GM21423 (cell line): ENCODE measurements around the gene TMEM87B.
A peak's percentile ranks its signal among the peaks of the same experiment; 100 is the strongest.
"Not testable (repeated sequence)": the region's sequence is repeated elsewhere in the genome, so short reads cannot be mapped to it uniquely, and the experiment has no call there.

Experiments
- ATAC-seq: cut with Tn5 transposase; IDR thresholded peaks from one replicate; pipeline ENCODE4 v1.9.1; 2021; ENCODE audit warnings: mild to moderate bottlenecking, moderate library complexity; ENCODE audit not compliant: unreplicated experiment

Gene TMEM87B

DNA sequence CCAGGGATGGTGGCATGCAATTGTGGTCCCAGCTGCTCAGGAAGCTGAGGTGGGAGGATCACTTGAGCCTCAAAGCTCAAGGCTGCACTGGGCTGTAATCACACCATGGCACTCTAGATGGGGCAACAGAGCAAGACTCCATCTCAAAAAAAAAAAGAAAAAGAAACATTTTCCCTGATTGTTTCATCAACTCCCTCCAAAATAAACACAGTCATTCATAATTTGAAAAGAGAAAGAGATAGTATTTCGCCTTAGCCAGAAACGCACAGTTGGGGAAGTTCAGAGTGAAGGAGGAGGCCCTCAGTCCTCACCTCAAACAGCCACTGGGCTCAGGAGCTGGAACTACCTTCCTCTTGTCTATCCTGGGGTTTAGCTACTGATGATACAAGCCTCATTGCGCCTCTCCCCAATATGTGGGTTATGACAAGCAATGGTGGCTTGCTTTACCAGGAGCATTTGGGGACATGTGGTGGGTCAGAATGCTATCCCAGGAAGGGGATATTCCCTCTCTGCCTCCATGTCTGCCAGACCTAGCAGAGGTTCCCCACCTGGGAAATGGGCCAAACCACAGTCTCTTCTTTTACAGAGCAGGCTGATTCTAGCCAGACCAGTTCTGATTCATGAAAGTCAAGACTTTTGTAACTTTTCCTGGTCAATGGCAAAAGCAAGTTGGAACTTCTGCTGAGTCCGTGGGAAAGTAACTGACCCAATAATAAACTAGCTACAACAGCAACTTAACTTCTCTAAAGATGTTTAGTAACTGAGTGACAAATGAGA, 22.2 kb upstream of the TMEM87B start:
- no peak for ATAC-seq

DNA sequence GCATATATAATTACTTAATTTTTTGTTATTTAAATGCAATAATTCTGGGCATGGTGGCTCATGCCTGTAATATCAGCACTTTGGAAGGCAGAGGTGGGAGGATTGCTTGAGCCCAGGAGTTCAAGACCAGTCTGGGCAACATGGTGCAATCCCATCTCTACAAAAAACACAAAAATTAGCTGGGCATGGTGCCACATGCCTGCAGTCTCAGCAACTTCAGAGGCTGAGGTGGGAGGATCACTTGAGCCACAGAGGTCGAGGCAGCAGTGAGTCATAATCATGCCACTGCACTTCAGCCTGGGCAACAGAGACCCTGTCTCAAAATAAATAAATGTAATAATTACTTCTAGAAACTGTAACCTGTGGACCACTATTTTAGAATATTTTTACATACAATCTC, 21.5 kb upstream of the TMEM87B start:
- ATAC-seq: no peak

DNA sequence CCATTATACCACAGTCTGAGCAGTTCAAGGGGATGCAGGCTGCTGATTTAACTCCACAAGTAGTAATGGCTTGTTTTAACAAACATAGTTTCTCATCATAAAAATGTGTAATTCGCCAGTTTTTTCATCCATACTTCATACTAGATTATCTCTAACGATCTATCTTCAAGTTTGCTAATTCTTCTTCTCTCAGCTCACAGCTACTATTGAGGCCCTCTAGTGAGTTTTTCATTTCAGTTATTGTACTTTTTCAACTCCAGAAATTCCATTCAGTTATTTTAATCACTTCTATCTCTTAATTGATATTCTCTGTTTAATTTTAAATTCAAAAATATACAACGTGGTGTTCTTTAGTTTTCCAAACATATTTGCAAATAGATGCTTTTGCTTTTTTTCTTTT, 20.1 kb upstream of the TMEM87B start:
- no peak for ATAC-seq

DNA sequence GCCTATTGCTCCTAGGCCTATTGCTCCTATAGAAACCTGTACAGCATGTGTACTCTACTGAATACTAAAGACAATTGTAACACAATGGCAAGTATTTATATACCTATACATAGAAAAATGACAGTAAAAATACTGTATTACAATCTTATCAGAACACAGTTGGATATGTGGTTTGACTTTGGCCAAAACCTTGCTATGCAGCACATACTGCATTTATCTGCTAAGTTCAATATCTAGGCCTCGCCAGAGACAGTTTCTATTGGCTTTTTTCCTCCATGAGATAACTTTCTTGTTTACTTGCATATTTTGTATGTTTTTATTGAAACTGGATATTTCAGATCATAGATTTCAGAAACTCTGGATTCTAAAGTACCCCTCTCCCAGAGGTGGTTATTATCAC, 19.3 kb upstream of the TMEM87B start:
- no peak for ATAC-seq

DNA sequence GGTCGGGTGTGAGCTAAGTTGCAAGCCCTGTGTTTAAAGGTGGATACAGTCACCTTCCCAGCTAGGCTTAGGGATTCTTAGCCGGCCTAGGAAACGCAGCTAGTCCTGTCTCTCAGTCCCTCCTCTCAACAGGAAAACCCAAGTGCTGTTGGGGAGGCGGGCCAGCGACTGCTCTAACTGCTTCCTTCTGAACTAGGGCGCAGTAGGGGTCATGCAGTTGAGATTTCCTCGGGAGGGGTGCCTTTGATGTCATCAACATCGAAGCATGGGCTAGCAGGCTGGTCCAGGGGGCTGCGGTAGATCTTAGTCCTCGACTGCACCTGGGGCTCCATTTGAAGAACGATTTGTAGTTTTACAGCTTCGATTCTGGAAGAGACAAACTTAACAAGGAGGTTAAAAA, 15.5 kb upstream of the TMEM87B start:
- not testable (repeated sequence) for ATAC-seq

DNA sequence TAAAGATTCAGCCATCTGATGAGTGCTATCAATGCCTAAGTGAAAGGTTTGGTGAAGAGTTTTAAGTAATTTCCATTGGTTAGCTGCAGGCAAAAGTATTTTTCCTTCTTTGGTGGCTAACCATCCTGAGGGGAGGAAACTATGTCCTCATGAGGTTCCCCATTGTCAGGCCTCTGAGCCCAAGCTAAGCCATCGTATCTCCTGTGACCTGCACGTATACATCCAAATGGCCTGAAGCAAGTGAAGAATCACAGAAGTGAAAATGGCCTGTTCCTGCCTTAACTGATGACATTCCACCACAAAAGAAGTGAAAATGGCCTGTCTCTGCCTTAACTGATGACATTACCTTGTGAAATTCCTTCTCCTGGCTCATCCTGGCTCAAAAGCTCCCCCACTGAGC, 15.0 kb upstream of the TMEM87B start:
- ATAC-seq: not testable (repeated sequence)

DNA sequence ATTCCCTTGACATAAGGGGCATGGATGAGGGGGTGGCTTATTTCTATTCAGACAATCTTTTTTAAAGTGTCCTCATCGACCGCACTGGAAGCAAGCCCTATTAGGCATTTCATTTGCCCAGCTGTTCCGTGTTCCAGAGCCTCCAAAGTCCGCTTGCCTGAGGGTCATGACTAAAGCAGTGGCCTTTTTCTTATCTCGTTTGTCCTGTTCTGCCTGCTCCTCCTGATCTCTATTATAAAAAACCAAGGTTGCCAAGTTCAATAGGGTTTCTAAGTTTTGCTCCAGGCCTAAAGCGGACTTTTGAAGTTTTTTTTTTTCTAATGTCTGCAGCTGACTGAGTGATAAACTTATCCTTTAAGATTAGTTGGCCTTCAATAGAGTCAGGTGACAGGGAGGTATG, 13.6 kb upstream of the TMEM87B start:
- not testable (repeated sequence) for ATAC-seq

DNA sequence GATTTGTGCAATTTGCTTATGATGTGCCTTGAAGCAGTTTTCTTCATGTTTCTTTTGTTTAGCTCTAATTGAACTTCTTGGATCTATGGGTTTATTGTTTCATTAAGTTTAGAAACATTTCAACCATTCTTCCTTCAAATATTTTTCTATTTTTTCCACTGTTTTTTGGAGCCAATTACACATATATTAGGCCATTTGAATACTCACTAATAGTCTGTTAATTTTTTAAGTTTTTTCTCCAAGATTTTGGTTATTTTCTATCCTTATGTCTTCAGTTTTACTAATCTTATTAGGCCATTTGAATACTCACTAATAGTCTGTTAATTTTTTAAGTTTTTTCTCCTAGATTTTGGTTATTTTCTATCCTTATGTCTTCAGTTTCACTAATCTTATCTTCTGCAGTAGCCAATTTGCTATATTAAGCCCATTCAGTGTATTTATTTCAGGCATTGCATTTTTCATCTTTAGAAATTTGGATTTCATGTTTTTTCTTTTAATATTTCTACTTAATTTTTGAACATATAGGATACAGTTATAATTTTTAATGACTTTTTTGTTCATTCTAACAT, 9.5 kb upstream of the TMEM87B start:
- ATAC-seq: no peak

DNA sequence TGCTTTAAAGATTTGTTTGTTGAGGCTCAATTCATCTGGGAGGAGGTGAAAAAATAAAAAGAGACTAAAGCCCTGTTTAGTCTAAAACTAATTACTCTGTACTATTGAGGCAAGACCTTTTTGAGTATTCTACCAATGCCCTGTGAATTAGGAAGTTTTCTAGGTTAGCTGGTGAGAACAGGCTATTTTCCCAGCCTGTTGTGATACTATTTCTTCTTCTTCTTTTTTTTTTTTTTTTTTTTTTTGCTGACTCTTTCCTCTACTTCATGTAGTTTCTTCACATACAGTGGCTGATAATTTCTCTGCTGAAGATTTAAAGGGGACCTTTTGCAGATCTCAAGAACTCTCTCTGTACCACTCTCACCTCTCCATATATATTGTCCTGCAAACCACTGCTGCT, 8.8 kb upstream of the TMEM87B start:
- ATAC-seq: no peak

DNA sequence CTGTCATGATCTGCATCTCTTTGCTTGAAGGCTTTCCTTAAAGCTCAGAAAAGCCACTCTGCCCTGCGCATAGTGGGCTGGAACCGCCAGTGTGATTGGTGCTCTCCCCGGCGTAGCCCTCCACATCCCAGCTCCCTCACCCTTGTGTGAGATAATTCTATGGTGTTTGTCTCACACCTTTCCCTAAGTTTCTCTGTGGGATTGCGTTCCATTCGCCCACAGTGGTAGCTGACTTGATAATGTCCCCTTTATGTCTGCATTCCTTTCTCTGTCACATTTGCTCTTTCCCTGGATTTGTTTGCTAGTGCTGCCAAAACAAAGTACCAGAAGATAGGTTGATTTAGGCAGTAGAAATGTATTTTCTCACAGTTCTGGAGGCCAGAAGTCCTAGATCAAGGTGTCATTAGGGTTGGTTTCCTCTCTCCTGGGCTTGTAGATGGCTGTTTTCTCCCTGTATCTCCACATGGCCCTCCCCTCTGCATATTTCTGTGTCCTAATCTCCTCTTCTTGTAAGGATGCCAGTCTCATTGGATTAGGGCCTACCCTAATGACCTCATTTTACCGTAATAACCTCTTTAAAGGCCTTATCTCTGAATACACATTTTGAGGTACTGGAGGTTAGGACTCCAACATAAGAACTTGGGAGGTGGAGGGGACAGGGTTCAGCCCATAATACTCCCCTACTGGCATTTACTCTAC, 7.4 kb upstream of the TMEM87B start:
- no peak for ATAC-seq

DNA sequence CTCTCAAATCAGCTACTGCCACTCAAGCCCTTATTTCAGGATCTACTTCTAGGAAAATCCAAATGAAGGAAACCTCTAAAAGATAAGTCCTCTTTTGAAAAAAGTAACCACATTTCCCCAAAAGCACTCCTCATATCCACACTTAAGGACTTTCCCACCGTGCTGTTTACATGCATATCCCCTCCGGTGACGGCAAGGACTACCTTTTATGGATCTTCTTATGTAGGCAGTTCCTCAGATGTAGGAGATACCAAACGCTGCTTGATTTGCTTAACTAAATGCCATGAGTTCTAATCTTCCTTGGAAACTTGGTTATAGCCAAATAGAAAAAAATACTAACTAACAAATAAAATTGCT, 6.9 kb upstream of the TMEM87B start:
- no peak for ATAC-seq

DNA sequence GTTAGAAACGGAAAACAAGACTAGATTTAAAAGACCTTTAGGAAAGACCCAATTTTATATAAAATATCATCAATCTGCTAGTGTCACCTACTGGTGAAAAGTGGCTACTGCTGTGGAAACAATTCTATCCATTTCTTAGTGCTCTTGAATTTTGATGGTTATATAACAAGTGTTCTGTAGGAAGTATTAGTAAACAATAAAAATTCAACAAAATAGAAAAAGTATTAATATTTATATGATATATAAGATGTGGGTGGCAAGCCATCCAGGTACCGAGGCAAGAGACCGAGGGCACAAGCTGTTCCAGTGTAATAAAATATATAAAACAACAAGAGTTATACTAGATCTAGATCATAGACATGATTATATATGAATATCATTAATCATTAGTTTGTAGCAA, 6.2 kb upstream of the TMEM87B start:
- ATAC-seq: no peak

DNA sequence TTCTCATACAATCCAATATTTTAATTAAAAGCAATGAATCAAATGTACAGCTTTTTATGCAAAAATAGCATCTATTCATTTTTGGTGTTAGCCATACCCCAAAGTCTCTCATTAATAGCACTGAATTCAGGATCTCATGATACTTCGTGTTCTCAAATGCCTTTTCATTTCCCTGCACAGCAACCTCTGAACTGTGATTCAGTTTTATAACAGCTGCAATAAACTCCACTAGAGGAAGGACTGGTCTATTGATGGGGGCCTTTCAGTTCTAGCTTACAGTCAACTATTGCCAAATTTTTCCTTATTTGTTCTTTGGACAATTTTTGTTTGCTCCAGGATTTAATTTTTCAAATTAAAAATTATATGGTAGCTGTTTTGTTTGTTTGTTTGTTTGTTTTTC, 4.8 kb upstream of the TMEM87B start:
- ATAC-seq: no peak

DNA sequence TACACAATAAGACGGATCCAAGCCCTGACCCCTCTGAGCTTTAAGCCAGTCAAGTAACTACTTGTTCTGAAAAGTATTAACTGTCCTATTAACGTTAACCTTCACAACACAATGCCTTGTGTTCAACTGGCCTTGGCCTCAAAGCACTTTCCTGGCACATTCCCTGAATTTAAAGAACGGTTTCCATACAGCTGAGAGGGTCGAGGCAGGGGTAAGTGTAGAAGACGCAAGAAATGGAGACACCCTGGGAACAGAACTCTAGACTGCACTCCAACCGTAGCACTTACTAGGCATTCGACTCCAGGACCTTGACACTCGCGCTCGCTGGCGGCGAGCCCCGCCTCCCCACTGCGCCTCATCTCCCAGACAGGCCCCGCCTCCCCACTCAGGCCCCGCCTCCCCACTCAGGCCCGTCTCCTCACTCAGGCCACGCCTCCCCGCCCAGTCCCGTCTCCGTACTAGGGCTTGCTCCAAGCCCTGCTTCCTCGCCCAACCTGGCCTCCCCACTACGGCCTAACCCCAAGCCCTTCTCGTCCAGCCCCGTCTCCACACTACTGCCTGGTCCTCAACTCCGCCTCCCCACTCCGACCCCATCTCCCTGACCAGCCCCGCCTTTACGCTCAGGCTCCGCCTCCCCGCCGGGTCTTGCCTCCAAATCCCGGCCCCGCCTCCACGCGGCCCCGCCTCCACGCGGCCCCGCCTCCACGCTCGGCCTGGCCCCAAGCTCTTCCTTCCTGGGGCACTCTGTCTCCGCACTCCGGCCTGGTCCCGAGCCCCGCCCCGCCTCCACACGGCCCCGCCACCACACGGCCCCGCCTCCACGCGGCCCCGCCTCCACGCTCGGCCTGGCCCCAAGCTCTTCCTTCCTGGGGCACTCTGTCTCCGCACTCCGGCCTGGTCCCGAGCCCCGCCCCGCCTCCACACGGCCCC, 887 bp upstream of the TMEM87B start:
- peak; percentile 58 for ATAC-seq

DNA sequence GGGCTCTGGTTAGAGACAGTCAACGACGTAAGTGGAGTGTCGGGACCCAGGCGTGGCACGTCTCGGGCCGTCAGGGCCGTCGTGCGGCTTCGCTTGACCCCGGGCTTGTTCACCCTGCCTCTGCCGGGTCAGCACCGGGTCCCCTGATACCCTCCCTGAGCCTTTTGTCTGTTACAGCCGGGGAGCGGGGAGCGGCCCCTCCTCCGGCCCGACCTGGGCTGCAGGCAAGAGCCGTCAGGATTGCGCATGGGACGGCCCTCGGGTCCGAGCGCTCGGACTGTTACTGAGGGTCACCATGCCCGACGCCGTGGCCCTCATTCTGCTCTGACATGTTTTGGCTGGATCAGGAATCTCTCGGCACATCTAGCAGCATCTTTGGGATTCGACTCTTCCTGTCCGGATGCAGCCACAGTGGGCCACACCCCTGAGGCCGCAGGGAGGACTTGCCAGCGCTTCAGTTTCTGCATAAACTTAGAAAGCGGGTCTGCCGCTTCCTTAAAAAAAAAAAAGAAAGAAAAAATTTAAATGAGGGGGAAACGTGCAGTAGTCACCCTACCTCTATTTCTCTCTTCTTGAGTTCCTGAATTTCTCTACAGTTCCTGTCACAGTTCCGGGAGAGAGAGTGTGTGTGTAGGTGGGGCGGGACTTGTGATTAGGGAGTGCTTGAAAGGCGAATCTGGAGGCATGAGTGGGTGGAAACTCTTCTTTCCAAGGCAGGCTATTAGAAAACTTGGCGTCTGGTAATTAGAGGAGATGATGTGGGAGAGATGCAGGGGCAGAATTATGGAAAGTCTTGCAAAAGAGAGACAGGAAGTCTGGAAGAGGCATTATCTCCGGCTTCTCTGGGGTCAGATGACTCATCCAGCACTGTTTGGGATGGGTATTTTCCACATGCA, 909 bp downstream of the TMEM87B start:
- ATAC-seq: no peak

DNA sequence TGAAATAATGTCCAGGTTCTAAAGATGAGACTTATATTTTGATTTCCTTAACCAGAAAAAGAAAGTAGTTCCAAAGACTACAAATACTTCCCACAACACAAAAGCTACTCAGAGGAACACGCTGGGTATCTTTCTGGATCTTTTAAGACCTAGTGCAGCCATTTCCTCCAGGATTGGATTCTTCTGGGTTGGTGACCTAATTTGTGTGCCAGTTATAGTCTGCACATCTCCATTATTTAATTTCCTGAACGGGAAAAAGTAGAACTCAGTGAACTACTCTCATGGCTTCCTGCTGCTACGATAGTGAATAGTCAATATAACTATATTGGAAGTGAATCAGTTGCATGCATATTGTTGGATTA, 1.5 kb downstream of the TMEM87B start:
- no peak for ATAC-seq

DNA sequence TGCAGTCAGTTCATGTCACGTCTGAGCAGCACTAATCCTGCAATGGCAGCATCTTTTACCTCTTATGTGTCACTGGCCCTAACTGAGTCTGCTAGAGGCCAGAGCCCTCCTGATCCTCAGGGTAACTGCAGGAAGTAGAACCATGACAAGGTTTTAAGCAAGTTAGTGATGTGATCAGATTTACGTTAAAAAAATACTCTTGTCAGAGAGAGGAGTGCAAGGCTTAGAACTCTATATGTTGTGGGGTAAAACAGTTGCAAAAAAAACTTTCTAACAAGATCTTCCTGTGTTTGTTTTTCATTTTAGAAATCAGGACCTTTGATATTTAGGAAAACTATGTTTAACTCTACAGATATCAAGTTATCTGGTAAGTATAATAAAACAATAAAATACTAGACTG, 4.6 kb downstream of the TMEM87B start:
- no peak for ATAC-seq

DNA sequence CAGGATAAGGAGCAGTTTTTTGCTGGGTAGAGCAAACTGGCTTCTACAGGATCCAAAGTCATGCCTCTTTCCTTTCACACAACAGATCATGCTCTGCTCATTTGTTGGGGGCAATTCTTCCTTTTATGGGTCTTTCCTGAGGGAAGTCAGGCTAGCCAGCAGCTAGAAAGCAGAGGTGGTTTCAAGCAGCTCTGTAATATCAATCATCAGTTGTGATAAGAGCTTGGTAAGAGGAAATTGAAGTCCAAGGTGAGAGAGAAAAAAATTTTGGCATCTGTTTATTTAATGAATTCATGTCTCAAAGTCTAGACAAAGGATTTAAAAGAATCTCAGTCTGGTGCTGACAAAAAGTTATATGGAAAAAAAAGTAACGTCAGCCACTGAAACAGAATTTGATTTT, 6.2 kb downstream of the TMEM87B start:
- ATAC-seq: no peak

DNA sequence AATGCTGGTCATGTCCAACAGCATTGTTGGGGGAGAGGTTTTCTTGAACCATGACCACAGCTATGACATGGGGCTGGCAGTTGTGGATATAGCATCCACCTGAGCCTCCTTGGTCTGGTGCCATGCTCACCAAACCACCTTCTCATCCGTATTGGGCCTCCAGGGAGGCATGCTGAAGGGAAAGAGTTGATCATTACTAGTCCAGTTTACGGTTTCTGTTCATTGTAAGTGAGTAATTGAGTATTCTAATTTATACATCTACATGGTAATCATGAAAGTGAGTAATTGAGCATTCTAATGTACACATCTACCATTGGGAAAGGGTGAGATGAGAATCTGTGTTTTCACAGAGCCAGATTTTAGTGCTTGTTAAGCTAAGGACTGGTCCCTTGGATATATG, 6.8 kb downstream of the TMEM87B start:
- no peak for ATAC-seq

DNA sequence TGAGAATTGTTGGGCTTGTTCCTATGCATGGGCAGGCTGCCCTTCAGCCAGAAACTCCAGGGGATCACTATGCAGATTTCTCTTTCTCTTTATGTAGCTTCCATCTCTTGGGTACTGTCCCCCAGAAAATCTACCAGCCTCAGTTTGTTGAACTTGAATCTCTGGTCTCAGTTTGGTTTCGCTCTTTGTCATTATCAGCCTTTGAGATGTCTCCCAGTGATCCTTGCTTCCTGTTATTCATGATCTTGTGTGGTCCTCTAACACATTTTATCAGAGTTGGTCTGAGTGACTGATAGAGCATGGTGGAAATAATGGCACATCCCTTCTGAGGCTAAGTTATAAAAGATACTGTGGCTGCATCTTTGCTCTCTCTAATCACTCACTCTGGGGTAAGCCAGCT, 7.8 kb downstream of the TMEM87B start:
- no peak for ATAC-seq
